NCI-H226 (cell line): ENCODE results near the gene PDLIM7.

ENCODE experiments used
- DNase-seq: peaks from one replicate; pipeline ENCODE4 v3.0.0-alpha.2; 2015

The PDLIM7 gene

GRCh38 chr5:177472460-177473442 lies 24.7 kb downstream of the PDLIM7 start:
- DNase-seq, result peak; percentile 34

GRCh38 chr5:177471610-177472356 lies 25.6 kb downstream of the PDLIM7 start:
- no peak for DNase-seq

- DNase-seq, result no peak
These were observed 26.5 kb downstream of the PDLIM7 start for GRCh38 chr5:177470759-177471536.

- DNase-seq, result no peak
These were observed 27.5 kb downstream of the PDLIM7 start for GRCh38 chr5:177469750-177470525.

DNA sequence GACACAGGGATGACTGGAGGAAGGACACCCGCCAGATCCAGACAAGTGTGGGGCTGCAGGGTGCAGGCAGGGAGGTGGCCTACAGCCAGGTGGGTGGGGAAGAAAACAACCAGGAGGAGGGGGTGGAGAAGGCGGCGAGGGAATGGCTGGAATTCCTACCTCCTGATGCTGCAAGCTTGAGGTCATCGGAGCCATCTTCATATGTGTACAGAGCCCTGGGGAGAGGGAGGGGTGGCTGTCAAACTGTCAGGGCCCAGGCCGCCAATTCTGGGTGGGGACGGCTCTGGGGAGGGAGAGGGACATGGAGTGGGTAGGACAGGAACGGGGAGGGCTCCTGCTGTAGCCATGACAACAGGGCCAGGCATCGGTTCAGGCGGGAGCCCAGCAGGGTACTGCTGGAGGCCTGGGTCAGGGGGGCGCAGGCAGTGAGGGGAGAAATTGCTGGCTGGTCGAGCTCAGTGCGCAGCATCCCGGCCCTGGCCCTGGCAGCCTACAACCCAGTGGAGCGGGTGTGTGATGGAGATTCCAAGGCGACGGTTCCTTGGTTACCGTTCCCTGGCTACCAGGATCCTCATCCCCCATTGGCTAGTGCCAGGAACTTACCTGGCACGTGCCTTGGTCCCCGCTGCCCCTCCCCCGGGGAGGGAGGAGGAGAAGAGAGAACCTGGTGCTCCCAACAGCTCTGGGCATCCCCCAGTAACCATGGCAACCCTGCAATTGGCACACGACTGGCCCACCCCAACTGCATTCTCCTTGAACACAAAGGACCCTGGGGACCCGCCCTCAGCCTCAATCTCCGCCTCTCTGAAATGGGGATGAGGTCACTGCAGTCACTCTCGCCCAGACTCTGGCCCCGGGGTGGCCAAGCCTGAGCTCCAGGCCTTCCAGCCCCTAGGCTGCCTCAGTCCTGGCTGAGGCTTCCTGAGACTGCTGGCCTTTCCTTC lies 28.4 kb downstream of the PDLIM7 start:
- peak; percentile 68 for DNase-seq

- DNase-seq, result no peak
These were observed 29.1 kb downstream of the PDLIM7 start for GRCh38 chr5:177468329-177468684.

DNA sequence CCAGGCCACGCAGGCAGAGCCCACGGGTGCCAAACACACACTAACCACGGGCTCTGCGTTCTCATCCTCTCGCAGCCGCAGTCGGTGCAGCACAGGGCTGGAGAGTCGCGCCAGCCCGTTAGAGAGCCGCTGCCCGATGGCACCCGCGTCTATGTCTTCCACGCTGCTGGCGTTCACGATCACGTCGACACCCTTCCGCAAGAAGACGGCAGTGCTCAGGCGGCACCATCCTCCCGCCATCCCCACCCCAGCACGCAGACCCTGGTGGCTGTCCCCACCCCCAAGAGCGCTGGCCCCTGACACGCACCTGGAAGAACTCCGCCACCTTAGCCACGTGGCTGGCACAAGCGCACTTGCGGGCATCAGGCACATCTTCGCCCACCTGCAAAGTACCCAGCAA lies 30.0 kb downstream of the PDLIM7 start:
- DNase-seq, result no peak

- no peak for DNase-seq
These were observed 30.5 kb downstream of the PDLIM7 start for GRCh38 chr5:177466861-177467260.

GRCh38 chr5:177465044-177465443 lies 32.4 kb downstream of the PDLIM7 start:
- no peak for DNase-seq

DNA sequence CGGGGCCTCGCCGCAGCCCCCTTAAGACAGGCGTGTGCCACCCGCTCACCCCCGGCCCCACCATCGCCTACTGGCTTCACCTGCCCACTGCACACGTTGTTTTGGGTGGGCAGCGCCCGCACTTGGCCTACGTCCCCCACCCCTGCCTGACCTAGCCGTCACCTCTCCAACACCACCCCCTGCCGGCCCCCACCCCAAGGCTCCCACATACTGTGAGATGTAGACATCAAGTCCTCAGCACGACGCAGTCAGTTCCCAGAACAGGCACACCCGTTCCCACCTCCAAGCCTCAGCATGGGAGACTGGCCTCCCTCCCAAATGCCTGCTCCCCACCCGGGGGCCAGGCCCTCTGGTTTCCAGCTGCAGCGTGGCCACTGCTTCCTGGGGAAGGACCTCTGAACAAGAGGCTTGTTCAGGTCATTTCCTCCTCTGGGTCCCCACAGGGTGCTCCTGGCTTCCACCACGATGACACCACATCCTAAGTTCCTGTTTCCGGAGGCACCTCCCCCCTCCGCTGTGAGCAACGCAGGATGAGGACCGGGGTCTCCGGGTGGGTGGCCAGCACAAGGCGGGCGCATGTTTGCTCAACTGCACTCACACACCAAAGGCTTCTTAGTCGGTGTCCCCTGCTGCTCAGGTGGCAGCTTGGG lies 35.3 kb downstream of the PDLIM7 start:
- DNase-seq, result no peak

- DNase-seq, result no peak
These were observed 37.4 kb downstream of the PDLIM7 start for GRCh38 chr5:177459819-177460628.

GRCh38 chr5:177459357-177459756 lies 38.0 kb downstream of the PDLIM7 start:
- DNase-seq, result no peak

- no peak for DNase-seq
These were observed 38.5 kb downstream of the PDLIM7 start for GRCh38 chr5:177458912-177459350.

DNA sequence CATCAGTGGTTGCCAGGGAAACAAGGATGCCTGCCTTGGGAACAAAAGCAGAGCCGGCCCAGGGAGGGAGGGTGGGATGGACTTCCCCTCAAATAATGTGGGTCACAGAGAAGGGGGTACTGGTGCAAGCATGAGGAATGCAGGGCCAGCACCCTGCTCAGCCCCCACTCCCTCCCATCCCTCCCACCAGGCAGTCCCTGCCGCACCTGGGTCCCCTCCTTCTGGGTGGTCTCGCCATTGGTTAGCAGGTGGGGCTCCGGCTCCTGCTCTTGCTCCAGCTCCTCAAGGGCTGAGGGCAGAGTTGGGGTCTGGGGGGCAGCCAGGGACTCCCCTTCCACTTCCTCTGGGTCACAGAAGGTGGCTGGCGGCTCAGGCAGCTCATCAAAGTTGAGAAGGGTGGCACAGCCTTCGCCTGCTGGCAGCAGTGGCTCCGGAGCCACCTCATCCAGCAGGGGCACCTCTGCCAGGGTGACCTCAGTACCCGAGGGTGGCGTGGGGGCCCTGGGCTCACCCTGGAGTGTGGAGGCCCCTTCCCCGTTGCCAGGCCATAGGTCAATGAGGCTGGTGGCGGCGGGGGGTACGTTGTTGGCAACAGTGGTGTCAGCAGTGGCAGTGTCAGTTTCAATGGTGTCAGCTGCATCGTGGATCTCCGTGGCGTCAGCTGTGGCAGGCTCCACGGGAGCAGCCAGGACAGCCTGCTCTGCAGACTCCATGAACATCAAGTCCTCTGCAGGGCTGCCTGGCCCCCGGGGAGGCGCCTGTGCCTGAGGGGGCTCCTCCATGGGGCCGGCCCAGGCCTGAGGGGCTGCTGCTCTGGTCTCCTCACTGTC lies 39.3 kb downstream of the PDLIM7 start:
- DNase-seq, result no peak

DNA sequence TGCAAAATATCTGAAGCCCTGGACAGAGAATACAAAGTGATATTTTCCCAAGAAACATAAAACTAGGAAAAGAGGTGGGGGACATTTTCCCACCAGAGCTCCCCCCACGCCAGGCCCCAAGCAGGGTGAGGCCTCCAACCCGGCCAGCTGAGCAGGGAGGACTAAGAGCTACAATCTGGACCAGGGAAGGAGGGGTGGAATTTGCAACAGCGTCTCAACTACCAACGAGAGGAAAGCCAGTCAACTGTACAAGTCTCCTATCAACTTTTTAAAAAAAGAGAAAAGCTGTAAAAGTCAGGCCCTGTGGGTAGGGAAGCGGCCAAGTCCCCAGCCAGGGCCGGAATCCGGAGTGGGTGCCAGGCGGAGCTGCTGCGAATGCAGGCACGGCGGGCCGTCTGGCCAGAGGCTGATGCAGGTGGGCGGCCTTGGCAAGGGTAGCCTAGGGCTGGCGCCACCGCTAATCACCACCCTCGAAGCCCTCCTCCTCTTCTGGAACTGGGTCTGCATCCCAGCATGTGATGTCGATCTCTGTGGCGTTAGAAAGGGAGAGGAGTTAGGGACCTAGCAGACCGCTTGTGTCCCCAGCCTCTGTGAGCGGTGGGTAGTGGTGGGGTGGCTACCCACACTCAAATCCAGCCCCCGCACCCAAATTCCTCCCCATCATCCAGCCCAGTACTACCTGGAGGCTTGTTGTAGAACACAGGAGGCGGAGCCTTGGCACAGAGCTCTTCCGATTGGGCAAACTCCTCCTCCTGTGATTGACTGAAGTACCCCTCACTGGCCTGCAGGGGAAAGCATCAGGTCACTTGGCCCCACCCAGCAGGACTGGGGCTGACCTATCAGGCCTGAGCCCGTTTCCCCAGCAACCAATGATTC lies 40.2 kb downstream of the PDLIM7 start:
- peak; percentile 97 for DNase-seq

DNA sequence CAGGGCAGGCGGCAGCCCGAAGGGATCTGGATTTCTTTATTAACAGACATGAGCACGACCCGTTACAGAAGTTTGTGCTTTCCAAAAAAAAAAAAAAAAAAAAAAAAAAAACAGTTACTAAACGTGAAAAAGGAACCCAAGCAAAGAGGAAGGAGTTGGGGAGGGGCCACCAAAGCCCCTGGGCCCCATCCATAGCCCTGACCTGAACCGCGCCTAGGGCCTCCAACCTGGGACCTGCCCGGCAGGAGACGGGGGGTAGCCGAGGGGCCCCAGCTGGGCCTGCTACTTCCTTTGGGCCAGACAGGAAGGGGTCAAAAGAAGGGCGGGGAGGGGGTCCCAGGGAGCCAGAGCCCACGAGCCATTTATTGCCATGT lies 40.8 kb downstream of the PDLIM7 start:
- DNase-seq, result no peak

DNA sequence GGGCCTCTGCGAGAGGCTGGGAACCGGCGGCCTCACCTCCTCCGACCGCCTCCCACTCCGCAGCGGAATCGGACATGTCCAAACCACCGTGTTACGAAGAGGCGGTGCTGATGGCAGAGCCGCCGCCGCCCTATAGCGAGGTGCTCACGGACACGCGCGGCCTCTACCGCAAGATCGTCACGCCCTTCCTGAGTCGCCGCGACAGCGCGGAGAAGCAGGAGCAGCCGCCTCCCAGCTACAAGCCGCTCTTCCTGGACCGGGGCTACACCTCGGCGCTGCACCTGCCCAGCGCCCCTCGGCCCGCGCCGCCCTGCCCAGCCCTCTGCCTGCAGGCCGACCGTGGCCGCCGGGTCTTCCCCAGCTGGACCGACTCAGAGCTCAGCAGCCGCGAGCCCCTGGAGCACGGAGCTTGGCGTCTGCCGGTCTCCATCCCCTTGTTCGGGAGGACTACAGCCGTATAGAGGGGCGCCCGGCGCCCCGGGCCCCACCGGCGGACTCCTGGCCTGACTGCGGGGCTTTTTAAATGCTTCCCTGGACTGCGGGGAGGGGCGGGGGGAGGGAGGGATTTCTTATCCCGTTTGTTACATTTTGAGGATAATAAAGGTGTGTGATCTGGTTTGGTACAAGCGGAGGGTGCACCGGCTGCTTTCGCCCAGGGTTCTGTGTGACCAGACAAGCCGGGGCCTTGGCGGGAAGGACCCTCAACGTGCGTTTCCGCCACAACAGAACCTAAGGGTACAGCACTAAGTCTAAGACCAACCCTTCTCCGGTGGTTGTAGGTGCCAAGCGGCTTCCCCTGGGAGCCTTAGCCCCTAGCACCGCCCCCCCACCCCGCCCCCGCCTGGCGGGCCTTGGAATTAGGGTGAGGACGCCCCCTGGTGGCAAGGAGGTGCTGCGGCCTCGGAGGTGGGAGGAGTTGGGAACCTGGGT lies 41.5 kb downstream of the PDLIM7 start:
- peak; percentile 72 for DNase-seq
